ENCODE results near the gene ALG10B.
"Not testable (repeated sequence)": the region's sequence is repeated elsewhere in the genome, so short reads cannot be mapped to it uniquely, and the experiment has no call there.

Gene ALG10B

GRCh38 chr12:38316391-38317129, at the start of gene ALG10B:
ALG10B (plus strand) TSS chr12:38316774; CDS start chr12:38316894, 120 bp downstream.
- DNase-seq (ENCODE audit: low read depth in 4 of 4, low spot score in 1 of 4), result peak; percentile 67 to 87 (median 82)

- no peak for DNase-seq (ENCODE audit: low read depth in 4 of 4, low spot score in 1 of 4)
These were observed 48.0 kb upstream of the ALG10B start for GRCh38 chr12:38268612-38269011.

GRCh38 chr12:38269897-38270296, 46.7 kb upstream of the ALG10B start:
- no peak for DNase-seq (ENCODE audit: low read depth in 4 of 4, low spot score in 1 of 4)

GRCh38 chr12:38279756-38280155, 36.8 kb upstream of the ALG10B start:
- DNase-seq (ENCODE audit: low read depth in 4 of 4, low spot score in 1 of 4), result no peak

GRCh38 chr12:38282886-38283285, 33.7 kb upstream of the ALG10B start:
- DNase-seq (ENCODE audit: low read depth in 4 of 4, low spot score in 1 of 4), result no peak

- DNase-seq (ENCODE audit: low read depth in 4 of 4, low spot score in 1 of 4), result no peak
These were observed 27.2 kb upstream of the ALG10B start for GRCh38 chr12:38289396-38289795.

- no peak for DNase-seq (ENCODE audit: low read depth in 4 of 4, low spot score in 1 of 4)
These were observed 25.4 kb upstream of the ALG10B start for GRCh38 chr12:38291160-38291559.

- DNase-seq (ENCODE audit: low read depth in 4 of 4, low spot score in 1 of 4), result not testable (repeated sequence)
These were observed 13.6 kb upstream of the ALG10B start for GRCh38 chr12:38302972-38303371.

- DNase-seq (ENCODE audit: low read depth in 4 of 4, low spot score in 1 of 4), result not testable (repeated sequence)
These were observed 5.4 kb downstream of the ALG10B start for GRCh38 chr12:38321966-38322365.

- no peak for DNase-seq (ENCODE audit: low read depth in 4 of 4, low spot score in 1 of 4)
These were observed 8.3 kb downstream of the ALG10B start for GRCh38 chr12:38324912-38325311.

GRCh38 chr12:38327356-38327755, 10.8 kb downstream of the ALG10B start:
- no peak for DNase-seq (ENCODE audit: low read depth in 4 of 4, low spot score in 1 of 4)

- no peak for DNase-seq (ENCODE audit: low read depth in 4 of 4, low spot score in 1 of 4)
These were observed 11.8 kb downstream of the ALG10B start for GRCh38 chr12:38328306-38328895.

GRCh38 chr12:38330414-38330813, 13.8 kb downstream of the ALG10B start:
- DNase-seq (ENCODE audit: low read depth in 4 of 4, low spot score in 1 of 4), result not testable (repeated sequence)

GRCh38 chr12:38332814-38333213, 16.2 kb downstream of the ALG10B start:
- no peak for DNase-seq (ENCODE audit: low read depth in 4 of 4, low spot score in 1 of 4)

GRCh38 chr12:38342444-38342843, 25.9 kb downstream of the ALG10B start:
- DNase-seq (ENCODE audit: low read depth in 4 of 4, low spot score in 1 of 4), result no peak

- DNase-seq (ENCODE audit: low read depth in 4 of 4, low spot score in 1 of 4), result not testable (repeated sequence)
These were observed 26.7 kb downstream of the ALG10B start for GRCh38 chr12:38343256-38343655.

GRCh38 chr12:38343916-38344315, 27.3 kb downstream of the ALG10B start:
- DNase-seq (ENCODE audit: low read depth in 4 of 4, low spot score in 1 of 4), result not testable (repeated sequence)

GRCh38 chr12:38350342-38351174, 34.0 kb downstream of the ALG10B start:
- no peak for DNase-seq (ENCODE audit: low read depth in 4 of 4, low spot score in 1 of 4)

GRCh38 chr12:38351175-38351508, 34.6 kb downstream of the ALG10B start:
- DNase-seq (ENCODE audit: low read depth in 4 of 4, low spot score in 1 of 4), result not testable (repeated sequence)

GRCh38 chr12:38367506-38367905, 50.9 kb downstream of the ALG10B start:
- DNase-seq (ENCODE audit: low read depth in 4 of 4, low spot score in 1 of 4), result no peak

GRCh38 chr12:38370311-38370710, 53.7 kb downstream of the ALG10B start:
- DNase-seq (ENCODE audit: low read depth in 4 of 4, low spot score in 1 of 4), result no peak

GRCh38 chr12:38373784-38374183, 57.2 kb downstream of the ALG10B start:
- no peak for DNase-seq (ENCODE audit: low read depth in 4 of 4, low spot score in 1 of 4)

Data from stimulated activated CD4-positive, alpha-beta T cell treated with anti-CD3 and anti-CD28 coated beads, Interleukin-1b, Interleukin-23, amount 100 ng/mL, for 24 hours (primary cell).